Spleen (tissue), 11 donors: ENCODE results near the gene FAM228A. TPM values are rescaled to one million over a fixed set of nuclear protein-coding genes. Genes with fewer than 3 reads are reported as not detected.

Source experiments
- DNase-seq: peaks from one replicate; pipeline ENCODE4 v3.0.0-alpha.2; 2020
- H3K27ac ChIP-seq, 8 donors: fragments of 200-600 bp; sonication (generic) in 7 of 8; 1 replicate in 4 of 8; 2 replicates in 4 of 8; pipeline versions ENCODE4 v1.5.0 to v1.8.0; 2016 to 2021; ENCODE audit warnings: inconsistent platforms in 4 of 8, mild to moderate bottlenecking in 4 of 8, moderate library complexity in 1 of 8
- H3K27me3 ChIP-seq, 7 donors: fragments of 200-600 bp; sonication (generic) in 6 of 7; replicated peaks in 1 of 7; 1 replicate in 4 of 7; 2 replicates in 3 of 7; pipeline versions ENCODE4 v1.5.0 to v1.8.0; 2016 to 2021; ENCODE audit warnings: inconsistent platforms in 3 of 7, mild to moderate bottlenecking in 1 of 7
- H3K36me3 ChIP-seq, 6 donors: fragments of 200-600 bp; sonication (generic) in 5 of 6; 1 replicate in 4 of 6; 2 replicates in 2 of 6; pipeline versions ENCODE4 v1.5.0 to v1.8.0; 2016 to 2021; ENCODE audit warnings: inconsistent platforms in 2 of 6
- H3K4me1 ChIP-seq, 6 donors: fragments of 200-600 bp; sonication (generic) in 5 of 6; 1 replicate in 3 of 6; 2 replicates in 3 of 6; pipeline versions ENCODE4 v1.5.0 to v1.8.0; 2016 to 2021; ENCODE audit warnings: inconsistent platforms in 3 of 6
- H3K4me3 ChIP-seq, 8 donors: fragments of 200-600 bp; sonication (generic) in 7 of 8; 1 replicate in 4 of 8; 2 replicates in 4 of 8; pipeline versions ENCODE4 v1.5.0 to v1.8.0; 2016 to 2021; ENCODE audit warnings: inconsistent platforms in 4 of 8, mild to moderate bottlenecking in 4 of 8, moderate library complexity in 2 of 8
- H3K9me3 ChIP-seq, 8 donors: fragments of 200-600 bp; sonication (generic) in 7 of 8; 1 replicate in 4 of 8; 2 replicates in 4 of 8; pipeline versions ENCODE4 v1.5.0 to v1.8.0; 2016 to 2021; ENCODE audit warnings: inconsistent platforms in 4 of 8
- POLR2A ChIP-seq, 3 donors: fragments of 450-650 bp; IDR thresholded peaks; one replicate each; pipeline ENCODE4 v1.5.1; 2017; ENCODE audit warnings: antibody characterized with exemption in 3 of 3, mild to moderate bottlenecking in 1 of 3
- POLR2AphosphoS5 ChIP-seq, 3 donors: sonication (generic); formaldehyde crosslinking; IDR thresholded peaks; one replicate each; pipeline ENCODE4 v1.5.1; 2017; ENCODE audit warnings: antibody characterized with exemption in 3 of 3
- WGBS, 5 donors: extraction: QIAGEN DNeasy Blood & Tissue Kit in 3 of 5; methylation state at CpG; one replicate each; pipeline versions ENCODE4 v1.1.5 to v1.1.7; 2013 to 2018; 5-methylcytosine and 5-hydroxymethylcytosine counted together
- intact Hi-C: fragments of 100-400 bp; cut with DNase I; formaldehyde crosslinking; loops from one replicate; pipeline ENCODE4 v1.15.0; 2023; ENCODE audit warnings: low total_unique reads
- polyA plus RNA-seq, 3 donors: library from polyadenylated mRNA; stranded (reverse); fragments of 200-250 nt; gene quantifications; one replicate each; pipeline ENCODE4 v1.2.1, GENCODE V29; 2013
- total RNA-seq, 7 donors: library from RNA; depleted of rRNA in 3 of 7; stranded (reverse); fragments of >200 nt in 3 of 7; fragmentation: NEBNext Ultra II Directional in 4 of 7; extraction: Animal tissue kit (Norgen Biotek cat#: 25700) in 4 of 7; gene quantifications; one replicate each; pipeline versions ENCODE4 v1.1.0 to v1.2.1, GENCODE V29; 2016 to 2021
- TF ChIP-seq, protein P1 (sequence below), 11 experiments: fragments of 200-600 bp in 7 of 11; fragments of 450-650 bp in 4 of 11; sonication (generic) in 4 of 11; IDR thresholded peaks in 8 of 11; conservative IDR thresholded peaks in 3 of 11; 1 replicate in 7 of 11; 2 replicates in 4 of 11; pipeline versions ENCODE4 v1.4.0 to v1.8.0; 2016 to 2021; ENCODE audit warnings: antibody characterized with exemption in 11 of 11, inconsistent platforms in 4 of 11, mild to moderate bottlenecking in 1 of 11
- donor health status: healthy with polysubstance abuse.
- donor health status: DM: no; HTN: no; CAD: no; lungs with moderate emphysema.
- donor health status: DM: no; HTN: no; CAD: no.
- donor health status: Bipolar disorder and iron deficiency.
- donor health status: healthy.
- donor health status: DM: no; HTN: no; CAD: no.
- donor health status: DM: yes; HTN: yes; CAD: no.

Gene FAM228A
- total and polyA plus RNA-seq, 10 donors, result 0.21 to 1.9 (median 0.77) TPM

DNA sequence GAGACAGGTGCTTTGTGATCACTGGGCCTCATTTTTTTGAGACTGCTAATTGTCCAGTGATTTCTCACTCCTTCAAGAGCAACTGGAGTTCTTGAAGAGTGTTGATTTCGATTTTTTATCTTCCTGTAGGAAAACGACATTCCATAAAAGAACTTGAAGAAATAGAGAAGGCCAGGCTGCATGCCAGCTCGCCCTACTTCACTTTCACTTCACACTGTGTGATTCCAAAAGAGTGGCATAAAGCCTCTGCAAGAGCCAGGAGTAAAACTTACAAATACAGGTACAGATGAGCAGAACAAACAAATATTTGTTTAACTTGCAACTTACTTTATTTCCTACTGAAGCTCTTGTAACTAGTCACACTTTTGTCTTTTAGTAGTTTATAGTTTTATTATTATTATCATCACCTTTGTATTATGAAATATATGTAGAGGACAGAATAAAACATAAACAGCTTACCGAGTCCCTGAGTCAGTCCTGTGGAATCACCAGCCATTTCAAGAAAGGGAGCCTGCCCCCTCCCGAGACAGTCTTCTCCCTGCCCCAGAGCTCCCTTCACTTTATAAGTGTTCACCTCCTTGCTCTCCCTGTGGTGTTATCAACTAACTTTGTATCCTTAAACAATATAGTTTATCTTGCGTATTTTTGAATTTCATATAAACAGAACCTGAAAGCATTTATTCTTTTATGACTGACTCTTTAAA is 8.7 kb downstream of the FAM228A start:
- 81 to 90% (median 89%) methylated on average over 6 of the region's 6 CpGs for WGBS, 5 donors
- H3K4me1 ChIP-seq, result no peaks in the 10 kb centered on the region

DNA sequence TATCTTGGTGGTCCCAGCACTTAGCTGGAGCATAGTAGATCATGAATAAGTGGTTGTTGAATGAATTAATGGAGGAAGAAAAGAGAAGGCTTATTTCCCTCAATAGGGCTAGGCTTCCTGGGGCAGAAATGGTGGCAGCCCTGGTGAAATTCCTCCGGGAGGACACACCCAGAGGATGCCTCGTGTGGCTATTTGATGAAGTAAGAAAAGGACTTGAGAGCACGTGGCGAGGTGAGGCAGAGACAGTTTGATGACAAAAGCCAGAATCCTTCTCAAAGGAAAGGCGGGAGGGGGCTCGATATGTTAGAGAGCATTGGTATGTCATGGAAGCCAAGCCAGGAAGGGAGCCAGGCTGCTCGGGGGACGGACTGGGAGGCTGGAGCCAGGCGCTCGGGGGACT is 14.7 kb downstream of the FAM228A start:
- no peak overlapping the region for H3K4me3 ChIP-seq
- intact Hi-C loops, result no loop called here
- H3K36me3 ChIP-seq, result peaks cover 0 to 5% (median 0%) of the 10 kb centered on the region in 6 donors
- no peak for DNase-seq
- 84 to 93% (median 89%) methylated on average over 10 of the region's 10 CpGs for WGBS, 5 donors
- no peaks in the 10 kb centered on the region for H3K27me3 ChIP-seq
- H3K4me1 ChIP-seq, result no peaks in the 10 kb centered on the region
- no peak overlapping the region for H3K27ac ChIP-seq
- TF ChIP-seq, protein P1, sequence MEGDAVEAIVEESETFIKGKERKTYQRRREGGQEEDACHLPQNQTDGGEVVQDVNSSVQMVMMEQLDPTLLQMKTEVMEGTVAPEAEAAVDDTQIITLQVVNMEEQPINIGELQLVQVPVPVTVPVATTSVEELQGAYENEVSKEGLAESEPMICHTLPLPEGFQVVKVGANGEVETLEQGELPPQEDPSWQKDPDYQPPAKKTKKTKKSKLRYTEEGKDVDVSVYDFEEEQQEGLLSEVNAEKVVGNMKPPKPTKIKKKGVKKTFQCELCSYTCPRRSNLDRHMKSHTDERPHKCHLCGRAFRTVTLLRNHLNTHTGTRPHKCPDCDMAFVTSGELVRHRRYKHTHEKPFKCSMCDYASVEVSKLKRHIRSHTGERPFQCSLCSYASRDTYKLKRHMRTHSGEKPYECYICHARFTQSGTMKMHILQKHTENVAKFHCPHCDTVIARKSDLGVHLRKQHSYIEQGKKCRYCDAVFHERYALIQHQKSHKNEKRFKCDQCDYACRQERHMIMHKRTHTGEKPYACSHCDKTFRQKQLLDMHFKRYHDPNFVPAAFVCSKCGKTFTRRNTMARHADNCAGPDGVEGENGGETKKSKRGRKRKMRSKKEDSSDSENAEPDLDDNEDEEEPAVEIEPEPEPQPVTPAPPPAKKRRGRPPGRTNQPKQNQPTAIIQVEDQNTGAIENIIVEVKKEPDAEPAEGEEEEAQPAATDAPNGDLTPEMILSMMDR (IDR thresholded peaks at IDR 0.05 in 8 of 11, conservative IDR thresholded peaks at IDR 0.05 in 3 of 11), result no peak
- TF ChIP-seq POLR2AphosphoS5 (IDR thresholded peaks at IDR 0.05) (no peak), POLR2A (IDR thresholded peaks at IDR 0.05) (no peak)
- H3K9me3 ChIP-seq, result peaks cover 0 to 7% (median 0%) of the 10 kb centered on the region in 8 donors

More for the DNA sequence above, 8.7 kb downstream of the FAM228A start:
- Histone ChIP-seq H3K27ac (no peak overlapping the region), H3K9me3 (peaks cover 0 to 7% (median 0%) of the 10 kb centered on the region in 8 donors), H3K36me3 (no peaks in the 10 kb centered on the region), H3K4me3 (no peak overlapping the region), H3K27me3 (no peaks in the 10 kb centered on the region)
- no peak for TF ChIP-seq POLR2A (IDR thresholded peaks at IDR 0.05)
- TF ChIP-seq POLR2AphosphoS5 (IDR thresholded peaks at IDR 0.05), result no peak
- TF ChIP-seq, protein P1 (IDR thresholded peaks at IDR 0.05 in 8 of 11, conservative IDR thresholded peaks at IDR 0.05 in 3 of 11), result no peak
- intact Hi-C loops, result no loop called here
- DNase-seq, result no peak

DNA sequence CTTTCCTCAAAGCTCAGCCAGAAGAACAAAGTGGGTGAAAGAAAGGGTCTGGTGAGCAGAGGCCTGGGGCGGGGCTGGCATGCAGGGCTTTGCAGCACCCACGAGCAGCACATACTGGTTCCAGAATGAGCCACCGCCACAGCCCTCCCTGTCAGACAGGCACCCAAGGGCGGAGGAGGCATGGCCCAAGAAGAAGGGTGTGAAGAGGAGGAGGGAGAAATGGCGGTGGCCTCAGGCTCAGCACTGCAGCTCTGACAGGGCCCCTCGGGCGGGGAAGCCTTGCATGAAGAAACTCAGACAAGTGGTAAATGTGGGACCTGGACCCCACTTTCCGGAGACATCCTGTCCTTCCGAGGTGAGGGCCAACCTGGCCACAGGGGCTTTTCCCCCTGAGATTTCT is 15.7 kb downstream of the FAM228A start:
- no peaks in the 10 kb centered on the region for H3K4me1 ChIP-seq
- H3K27me3 ChIP-seq, result no peaks in the 10 kb centered on the region
- intact Hi-C loops, result no loop called here
- H3K4me3 ChIP-seq, result no peak overlapping the region
- 78 to 90% (median 86%) methylated on average over 9 of the region's 9 CpGs for WGBS, 5 donors
- TF ChIP-seq, protein P1 (IDR thresholded peaks at IDR 0.05 in 8 of 11, conservative IDR thresholded peaks at IDR 0.05 in 3 of 11), result no peak
- TF ChIP-seq POLR2A (IDR thresholded peaks at IDR 0.05) (no peak), POLR2AphosphoS5 (IDR thresholded peaks at IDR 0.05) (no peak)
- no peak overlapping the region for H3K27ac ChIP-seq
- no peak for DNase-seq
- peaks cover 0 to 13% (median 0%) of the 10 kb centered on the region in 8 donors for H3K9me3 ChIP-seq
- peaks cover 0 to 5% (median 0%) of the 10 kb centered on the region in 6 donors for H3K36me3 ChIP-seq

DNA sequence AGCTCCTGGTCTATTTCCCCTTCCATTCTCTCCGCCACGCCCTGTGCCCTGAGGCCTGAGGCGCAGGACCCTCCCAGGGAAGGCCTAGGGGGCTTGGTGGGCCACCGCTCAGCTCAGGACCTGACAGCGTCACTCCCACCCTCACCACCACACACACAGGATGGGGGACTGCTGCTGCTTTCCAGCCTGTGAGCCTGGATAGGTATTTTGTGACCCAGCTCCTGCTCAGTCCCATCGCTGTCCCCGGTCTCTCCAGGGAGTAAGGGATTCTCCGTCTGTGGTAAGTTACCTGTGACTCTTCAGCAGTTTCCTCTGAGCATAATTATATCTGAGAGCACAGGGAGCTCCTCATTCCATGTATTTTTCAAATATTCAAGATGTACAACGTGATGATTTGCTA is 16.3 kb downstream of the FAM228A start:
- no peaks in the 10 kb centered on the region for H3K4me1 ChIP-seq
- WGBS, 5 donors, result 91 to 95% (median 94%) methylated on average over 9 of the region's 9 CpGs
- no peaks in the 10 kb centered on the region for H3K27me3 ChIP-seq
- no peak for DNase-seq
- intact Hi-C loops, result no loop called here
- no peak overlapping the region for H3K4me3 ChIP-seq
- TF ChIP-seq, protein P1 (IDR thresholded peaks at IDR 0.05 in 8 of 11, conservative IDR thresholded peaks at IDR 0.05 in 3 of 11), result no peak
- no peak for TF ChIP-seq POLR2AphosphoS5 (IDR thresholded peaks at IDR 0.05)
- no peak for TF ChIP-seq POLR2A (IDR thresholded peaks at IDR 0.05)
- peaks cover 0 to 14% (median 0%) of the 10 kb centered on the region in 8 donors for H3K9me3 ChIP-seq
- H3K36me3 ChIP-seq, result peaks cover 0 to 5% (median 0%) of the 10 kb centered on the region in 6 donors
- no peak overlapping the region for H3K27ac ChIP-seq
